Measurements from ENCODE around the gene APIP.

APIP gene

DNA sequence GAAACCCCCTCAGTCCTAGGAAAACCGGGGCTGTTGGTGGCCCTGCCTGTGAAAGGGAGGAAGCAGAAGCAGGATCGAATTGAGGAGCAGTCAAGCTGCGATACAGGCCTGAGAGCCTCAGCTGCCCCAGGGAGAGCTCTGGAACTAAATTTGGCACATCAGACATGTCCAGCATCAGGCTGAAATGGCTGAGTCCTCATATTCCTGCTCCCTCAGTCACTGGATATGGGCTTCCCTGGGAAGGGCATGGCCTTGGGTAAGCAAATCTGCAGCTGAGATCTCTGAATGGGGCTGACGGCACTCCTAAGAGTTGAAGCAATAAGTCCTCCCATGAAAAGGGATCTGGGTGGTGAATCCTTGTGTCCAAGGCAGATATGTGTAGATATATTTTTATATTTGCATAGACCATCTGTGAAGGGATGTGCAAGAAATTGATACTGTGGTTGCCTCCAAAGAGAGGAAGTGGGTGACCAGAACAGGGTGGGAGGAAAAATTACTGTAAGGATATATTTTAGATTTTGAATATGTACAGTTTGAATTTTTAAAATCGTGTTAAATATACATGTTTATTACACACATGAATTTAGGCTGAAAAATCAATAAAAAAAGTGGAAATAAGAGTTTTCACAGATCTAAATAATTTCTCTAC, 45.5 kb downstream of the APIP start:
- no peak for DNase-seq (ENCODE audit: extremely low read depth, low read depth)
- no peak overlapping the region for H3K4me3 ChIP-seq (replicated peaks; ENCODE audit: low read depth, low read length)
- no peak for TF ChIP-seq CTCF (IDR thresholded peaks at IDR 0.05; ENCODE audit: low read depth, low read length, missing control alignments)

GRCh38 chr11:34869425-34869824, 46.8 kb downstream of the APIP start:
- DNase-seq (ENCODE audit: extremely low read depth, low read depth): no peak

DNA sequence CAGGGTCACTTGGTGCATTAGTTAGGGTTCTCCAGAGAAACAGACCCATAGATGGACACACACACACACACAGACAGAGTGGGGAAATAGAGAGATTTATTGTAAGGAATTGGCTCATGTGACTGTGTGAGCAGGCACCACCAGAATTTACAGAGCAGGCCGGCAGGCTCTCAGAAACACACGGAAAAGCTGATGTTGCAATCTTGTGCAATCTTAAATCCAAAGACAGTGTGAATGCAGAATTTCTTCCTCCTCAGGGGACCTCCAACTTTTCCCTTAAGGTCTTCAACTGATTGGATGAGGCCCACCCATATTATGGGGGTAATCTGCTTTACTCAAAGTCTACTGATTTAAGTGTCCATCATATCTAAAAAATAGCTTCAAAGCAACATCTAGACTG, 49.8 kb downstream of the APIP start:
- TF ChIP-seq CTCF (IDR thresholded peaks at IDR 0.05; ENCODE audit: low read depth, low read length, missing control alignments): no peak
- H3K4me3 ChIP-seq (replicated peaks; ENCODE audit: low read depth, low read length): no peak overlapping the region
- DNase-seq (ENCODE audit: extremely low read depth, low read depth): no peak

More at GRCh38 chr11:34869425-34869824, 46.8 kb downstream of the APIP start:
- H3K4me3 ChIP-seq (replicated peaks; ENCODE audit: low read depth, low read length): no peak overlapping the region
- TF ChIP-seq CTCF (IDR thresholded peaks at IDR 0.05; ENCODE audit: low read depth, low read length, missing control alignments): peak; percentile 24

- no peak overlapping the region for H3K4me3 ChIP-seq (replicated peaks; ENCODE audit: low read depth, low read length)
- no peak for TF ChIP-seq CTCF (IDR thresholded peaks at IDR 0.05; ENCODE audit: low read depth, low read length, missing control alignments)
- DNase-seq (ENCODE audit: extremely low read depth, low read depth): no peak
These were observed 50.9 kb downstream of the APIP start for GRCh38 chr11:34865261-34865660.

DNA sequence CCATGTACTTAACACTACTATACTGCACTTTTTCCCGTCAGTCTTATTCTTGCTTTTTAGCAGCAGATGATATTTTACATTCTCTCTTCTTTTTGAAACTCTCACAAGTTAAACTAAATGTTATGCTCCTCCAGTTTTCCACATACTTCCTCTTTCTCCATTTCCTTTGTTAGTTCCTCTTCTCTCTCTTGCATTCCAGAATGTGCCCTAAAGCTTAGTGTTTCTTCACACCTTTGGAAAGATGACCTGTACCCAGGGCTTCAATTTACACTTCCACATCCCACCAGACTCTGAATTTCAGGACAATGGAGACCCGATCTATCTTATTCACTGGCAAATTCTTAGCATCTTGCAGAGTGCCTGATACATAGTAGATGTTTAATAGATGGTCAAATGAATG, 51.8 kb downstream of the APIP start:
- TF ChIP-seq CTCF (IDR thresholded peaks at IDR 0.05; ENCODE audit: low read depth, low read length, missing control alignments): no peak
- DNase-seq (ENCODE audit: extremely low read depth, low read depth): no peak
- no peak overlapping the region for H3K4me3 ChIP-seq (replicated peaks; ENCODE audit: low read depth, low read length)

- TF ChIP-seq CTCF (IDR thresholded peaks at IDR 0.05; ENCODE audit: low read depth, low read length, missing control alignments): no peak
- no peak for DNase-seq (ENCODE audit: extremely low read depth, low read depth)
These were observed 53.1 kb downstream of the APIP start for GRCh38 chr11:34863048-34863447.

DNA sequence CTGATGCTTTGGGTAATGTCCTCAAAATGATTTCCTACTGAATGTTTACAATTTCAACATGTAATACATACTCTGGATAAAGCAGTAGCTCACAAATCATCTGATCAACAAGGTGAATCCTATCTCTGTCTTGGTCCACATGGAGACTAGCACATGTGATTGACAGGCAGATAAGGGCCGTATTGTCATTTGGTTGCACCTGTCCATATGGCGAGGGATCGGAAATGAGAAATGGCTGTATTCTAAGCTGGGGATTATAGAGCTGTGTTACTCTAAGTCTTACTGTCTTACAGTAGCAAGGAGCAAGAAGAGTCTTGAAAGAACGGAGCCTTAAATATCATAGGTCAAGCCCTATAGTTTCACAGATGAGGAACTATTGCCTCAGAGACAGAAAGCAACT, 55.7 kb downstream of the APIP start:
- H3K4me3 ChIP-seq (replicated peaks; ENCODE audit: low read depth, low read length): no peak overlapping the region
- TF ChIP-seq CTCF (IDR thresholded peaks at IDR 0.05; ENCODE audit: low read depth, low read length, missing control alignments): no peak
- no peak for DNase-seq (ENCODE audit: extremely low read depth, low read depth)

More at GRCh38 chr11:34863048-34863447, 53.1 kb downstream of the APIP start:
- H3K4me3 ChIP-seq (replicated peaks; ENCODE audit: low read depth, low read length): no peak overlapping the region

Data from HFF-Myc (cell line).